Ascending aorta (tissue), 2 donors: Measurements from ENCODE around the gene SRP72. TPM values are rescaled to one million over a fixed set of nuclear protein-coding genes. Genes with fewer than 3 reads are reported as not detected.
"Not testable (repeated sequence)": the region's sequence is repeated elsewhere in the genome, so short reads cannot be mapped to it uniquely, and the experiment has no call there.

Experiments
- DNase-seq, 2 donors: peaks; one replicate each; pipeline ENCODE4 v3.0.0-alpha.2; 2019; ENCODE audit warnings: low spot score in 2 of 2
- H3K27ac ChIP-seq, 2 donors: fragments of 200-600 bp; sonication (generic); one replicate each; pipeline ENCODE4 v1.5.1; 2016 to 2017; ENCODE audit warnings: mild to moderate bottlenecking in 1 of 2
- H3K27me3 ChIP-seq: fragments of 200-600 bp; sonication (generic); one replicate; pipeline ENCODE4 v1.5.1; 2017
- H3K36me3 ChIP-seq, 2 donors: fragments of 200-600 bp; sonication (generic); one replicate each; pipeline ENCODE4 v1.5.1; 2016
- H3K4me1 ChIP-seq, 2 donors: fragments of 200-600 bp; sonication (generic); one replicate each; pipeline ENCODE4 v1.5.1; 2016 to 2017; ENCODE audit warnings: mild to moderate bottlenecking in 1 of 2
- H3K4me3 ChIP-seq, 2 donors: fragments of 200-600 bp; sonication (generic); one replicate each; pipeline ENCODE4 v1.5.1; 2016 to 2017; ENCODE audit warnings: mild to moderate bottlenecking in 1 of 2
- H3K9me3 ChIP-seq, 2 donors: fragments of 200-600 bp; sonication (generic); one replicate each; pipeline ENCODE4 v1.5.1; 2016
- CTCF ChIP-seq, 3 experiments: fragments of 200-600 bp in 2 of 3; fragments of 450-650 bp in 1 of 3; sonication (generic) in 2 of 3; IDR thresholded peaks; one replicate each; pipeline ENCODE4 v1.5.1; 2016 to 2019; ENCODE audit warnings: antibody characterized with exemption in 3 of 3, mild to moderate bottlenecking in 1 of 3, moderate library complexity in 1 of 3
- intact Hi-C: fragments of 100-400 bp; cut with DNase I; formaldehyde crosslinking; loops from one replicate; pipeline ENCODE4 v1.15.1; 2023
- total RNA-seq: library from RNA; depleted of rRNA; stranded (reverse); fragments of >200 nt; gene quantifications from one replicate; pipeline ENCODE4 v1.1.0, GENCODE V29; 2016

SRP72 gene
- total RNA-seq, 1 donor from 2014 or later = 89.4 TPM

GRCh38 chr4:56464581-56464980 is 2.8 kb upstream of the SRP72 start:
- Histone ChIP-seq H3K4me3 (no peak overlapping the region), H3K27ac (no peak overlapping the region), H3K27me3 (no peaks in the 10 kb centered on the region), H3K4me1 (peaks cover 8 to 22% of the 10 kb centered on the region in 2 donors), H3K36me3 (peaks cover 7 to 28% of the 10 kb centered on the region in 2 donors), H3K9me3 (no peaks in the 10 kb centered on the region)
- intact Hi-C loops = loop anchor here (10.0 kb wide), 1 partner anchor 440 kb away; the partner anchor contains the start of gene REST
- no peak for TF ChIP-seq CTCF (IDR thresholded peaks at IDR 0.05)
- DNase-seq = no peak

- intact Hi-C loops = loop anchor here (2.0 to 10.0 kb wide), 3 partner anchors 38 to 439 kb away; partner anchors contain the start of gene REST
- DNase-seq = no peak
- no peak for TF ChIP-seq CTCF (IDR thresholded peaks at IDR 0.05)
- peak overlapping the region; percentile 44 to 93 for H3K4me3 ChIP-seq
- peaks cover 4 to 18% of the 10 kb centered on the region in 2 donors for H3K36me3 ChIP-seq
- H3K9me3 ChIP-seq = no peaks in the 10 kb centered on the region
- no peak overlapping the region for H3K27ac ChIP-seq
- H3K27me3 ChIP-seq = no peaks in the 10 kb centered on the region
- H3K4me1 ChIP-seq = peaks cover 8 to 22% of the 10 kb centered on the region in 2 donors
Observed at GRCh38 chr4:56465599-56466295, 1.7 kb upstream of the SRP72 start.

- H3K27me3 ChIP-seq, H3K9me3 ChIP-seq, DNase-seq: not testable (repeated sequence)
- Histone ChIP-seq H3K36me3 (peaks cover 8 to 20% of the 10 kb centered on the region in 2 donors), H3K4me1 (peaks cover 8 to 22% of the 10 kb centered on the region in 2 donors), H3K27ac (peak overlapping the region in 1 of 2 donors; percentile 93), H3K4me3 (peak overlapping the region; percentile 93 to 96)
- intact Hi-C loops = loop anchor here (2.0 to 10.0 kb wide), 3 partner anchors 39 to 438 kb away; partner anchors contain the start of gene REST
Observed at GRCh38 chr4:56466296-56466761, 1.1 kb upstream of the SRP72 start.

GRCh38 chr4:56466910-56467283 is 520 bp upstream of the SRP72 start:
- TF ChIP-seq CTCF (IDR thresholded peaks at IDR 0.05) = no peak
- intact Hi-C loops = loop anchor here (1.0 to 10.0 kb wide), 5 partner anchors 32 to 438 kb away; partner anchors contain the start of genes AASDH, PPAT and REST
- Histone ChIP-seq H3K27ac (peak overlapping the region; percentile 84 to 93), H3K27me3 (no peaks in the 10 kb centered on the region), H3K4me1 (peaks cover 8 to 22% of the 10 kb centered on the region in 2 donors), H3K36me3 (peaks cover 8 to 22% of the 10 kb centered on the region in 2 donors), H3K9me3 (no peaks in the 10 kb centered on the region), H3K4me3 (peak overlapping the region; percentile 93 to 96)
- DNase-seq = no peak

DNA sequence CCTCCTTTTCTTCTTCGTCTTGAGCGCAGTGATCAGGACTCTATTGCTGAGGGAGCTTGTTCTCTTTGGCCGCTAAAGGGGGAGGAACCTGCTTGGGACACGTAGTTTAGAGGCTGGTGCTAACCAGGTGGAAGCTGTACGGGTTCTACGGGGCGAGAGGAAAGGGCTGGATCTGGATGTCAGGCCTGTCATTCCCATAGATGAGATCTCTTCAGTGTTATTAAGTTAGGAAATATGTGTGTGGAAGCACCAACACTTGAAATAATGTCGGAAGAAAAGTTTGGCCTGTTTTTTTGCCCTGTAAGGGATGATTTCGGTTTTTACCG is 643 bp downstream of the SRP72 start:
- intact Hi-C loops = loop anchor here (5.0 to 10.0 kb wide), 2 partner anchors 41 to 437 kb away; partner anchors contain the start of gene REST
- Histone ChIP-seq H3K9me3 (no peaks in the 10 kb centered on the region), H3K4me1 (peaks cover 8 to 22% of the 10 kb centered on the region in 2 donors), H3K27ac (peak overlapping the region; percentile 84 to 93), H3K4me3 (peak overlapping the region; percentile 93 to 96), H3K36me3 (peaks cover 15 to 25% of the 10 kb centered on the region in 2 donors), H3K27me3 (no peaks in the 10 kb centered on the region)
- no peak for DNase-seq
- no peak for TF ChIP-seq CTCF (IDR thresholded peaks at IDR 0.05)
